ENCODE measurements around the gene TRIO. TPM values are rescaled to one million over a fixed set of nuclear protein-coding genes. Genes with fewer than 3 reads are reported as not detected.

Gene TRIO
- polyA plus RNA-seq, 3 donors = 1.7 to 45.8 (median 2.1) TPM

DNA sequence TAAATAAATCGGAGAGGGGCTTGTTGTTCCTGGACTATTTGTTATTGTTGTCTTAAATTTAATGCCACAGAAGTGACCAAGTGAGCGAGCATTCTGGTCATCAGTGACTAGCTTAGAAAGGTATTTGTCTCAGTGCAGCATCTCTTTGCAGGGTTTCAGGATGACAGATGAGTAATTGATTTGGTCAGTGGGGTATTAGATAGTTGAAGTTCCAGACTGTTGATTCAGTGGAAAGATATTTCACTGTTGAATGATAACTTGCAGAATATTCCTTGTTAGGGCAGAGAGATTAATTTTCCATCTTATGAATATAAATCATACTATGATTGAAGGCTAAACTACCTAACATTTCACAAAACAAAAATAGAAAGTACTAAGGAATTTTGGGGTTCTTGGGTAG, 122.4 kb downstream of the TRIO start:
- Histone ChIP-seq H3K4me3 (replicated peaks in 1 of 3; ENCODE audit: low read depth in 2 of 3, low read length in 3 of 3) (no peak overlapping the region), H3K36me3 (replicated peaks in 1 of 2; ENCODE audit: control insufficient read depth in 1 of 2, insufficient read depth in 2 of 2, low read length in 2 of 2) (no peaks in the 10 kb centered on the region), H3K9me3 (replicated peaks in 1 of 2; ENCODE audit: control insufficient read depth in 1 of 2, insufficient read depth in 1 of 2, low read length in 2 of 2) (no peaks in the 10 kb centered on the region), H4K20me1 (ENCODE audit: insufficient read depth, low read length) (peaks cover 90% of the 10 kb centered on the region), H2AFZ (ENCODE audit: insufficient read depth, low read depth, low read length, poor library complexity, severe bottlenecking) (no peak overlapping the region), H3K79me2 (ENCODE audit: insufficient read depth, low read length) (peaks cover 67% of the 10 kb centered on the region), H3K4me1 (ENCODE audit: control insufficient read depth in 1 of 2, insufficient read depth in 2 of 2, low read length in 2 of 2) (peaks cover 19 to 28% of the 10 kb centered on the region in 2 donors), H3K27me3 (ENCODE audit: control insufficient read depth in 2 of 2, insufficient read depth in 2 of 2, low read length in 2 of 2) (no peaks in the 10 kb centered on the region), H3K27ac (ENCODE audit: low read depth in 1 of 2, low read length in 2 of 2) (no peak overlapping the region), H3K4me2 (replicated peaks; ENCODE audit: extremely low read depth, low read length, poor library complexity, severe bottlenecking) (no peak overlapping the region), H3K9ac (ENCODE audit: insufficient read depth, low read length, poor library complexity, severe bottlenecking) (no peak overlapping the region)
- DNase-seq = no peak
- Mint-ChIP-seq H3K27me3 (ENCODE audit: low read depth in 3 of 3) (peaks cover 1 to 4% (median 2%) of the 10 kb centered on the region in 3 donors), H3K9me3 (no peaks in the 10 kb centered on the region), H3K4me1 (peaks cover 40% of the 10 kb centered on the region), H3K27ac (no peak overlapping the region), H3K4me3 (no peak overlapping the region), H3K36me3 (no peaks in the 10 kb centered on the region)
- intact Hi-C loops (cut with micrococcal nuclease) = no loop called here
- WGBS (ENCODE audit: insufficient coverage) = 95% methylated on average over 2 of the region's 2 CpGs
- TF ChIP-seq, protein P1, sequence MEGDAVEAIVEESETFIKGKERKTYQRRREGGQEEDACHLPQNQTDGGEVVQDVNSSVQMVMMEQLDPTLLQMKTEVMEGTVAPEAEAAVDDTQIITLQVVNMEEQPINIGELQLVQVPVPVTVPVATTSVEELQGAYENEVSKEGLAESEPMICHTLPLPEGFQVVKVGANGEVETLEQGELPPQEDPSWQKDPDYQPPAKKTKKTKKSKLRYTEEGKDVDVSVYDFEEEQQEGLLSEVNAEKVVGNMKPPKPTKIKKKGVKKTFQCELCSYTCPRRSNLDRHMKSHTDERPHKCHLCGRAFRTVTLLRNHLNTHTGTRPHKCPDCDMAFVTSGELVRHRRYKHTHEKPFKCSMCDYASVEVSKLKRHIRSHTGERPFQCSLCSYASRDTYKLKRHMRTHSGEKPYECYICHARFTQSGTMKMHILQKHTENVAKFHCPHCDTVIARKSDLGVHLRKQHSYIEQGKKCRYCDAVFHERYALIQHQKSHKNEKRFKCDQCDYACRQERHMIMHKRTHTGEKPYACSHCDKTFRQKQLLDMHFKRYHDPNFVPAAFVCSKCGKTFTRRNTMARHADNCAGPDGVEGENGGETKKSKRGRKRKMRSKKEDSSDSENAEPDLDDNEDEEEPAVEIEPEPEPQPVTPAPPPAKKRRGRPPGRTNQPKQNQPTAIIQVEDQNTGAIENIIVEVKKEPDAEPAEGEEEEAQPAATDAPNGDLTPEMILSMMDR (IDR thresholded peaks at IDR 0.05) = no peak

- TF ChIP-seq, protein P1 (IDR thresholded peaks at IDR 0.05) = no peak
- peaks cover 88% of the 10 kb centered on the region for H4K20me1 ChIP-seq (ENCODE audit: insufficient read depth, low read length)
- 92% methylated on average over 2 of the region's 4 CpGs for WGBS (ENCODE audit: insufficient coverage)
- peaks cover 3 to 4% of the 10 kb centered on the region in 2 donors for H3K36me3 Mint-ChIP-seq
- H3K9me3 Mint-ChIP-seq = no peaks in the 10 kb centered on the region
- peaks cover 73% of the 10 kb centered on the region for H3K79me2 ChIP-seq (ENCODE audit: insufficient read depth, low read length)
- no peak overlapping the region for H3K4me3 Mint-ChIP-seq
- no peak overlapping the region for H3K27ac Mint-ChIP-seq
- no peak overlapping the region for H3K9ac ChIP-seq (ENCODE audit: insufficient read depth, low read length, poor library complexity, severe bottlenecking)
- H3K27me3 ChIP-seq (ENCODE audit: control insufficient read depth in 2 of 2, insufficient read depth in 2 of 2, low read length in 2 of 2) = no peaks in the 10 kb centered on the region
- H3K36me3 ChIP-seq (replicated peaks in 1 of 2; ENCODE audit: control insufficient read depth in 1 of 2, insufficient read depth in 2 of 2, low read length in 2 of 2) = peaks cover 1 to 5% of the 10 kb centered on the region in 2 donors
- peaks cover 19 to 28% of the 10 kb centered on the region in 2 donors for H3K4me1 ChIP-seq (ENCODE audit: control insufficient read depth in 1 of 2, insufficient read depth in 2 of 2, low read length in 2 of 2)
- no peak overlapping the region for H3K27ac ChIP-seq (ENCODE audit: low read depth in 1 of 2, low read length in 2 of 2)
- no peak for DNase-seq
- peaks cover 35% of the 10 kb centered on the region for H3K4me1 Mint-ChIP-seq
- H3K4me2 ChIP-seq (replicated peaks; ENCODE audit: extremely low read depth, low read length, poor library complexity, severe bottlenecking) = no peak overlapping the region
- peaks cover 1 to 4% (median 2%) of the 10 kb centered on the region in 3 donors for H3K27me3 Mint-ChIP-seq (ENCODE audit: low read depth in 3 of 3)
- no peaks in the 10 kb centered on the region for H3K9me3 ChIP-seq (replicated peaks in 1 of 2; ENCODE audit: control insufficient read depth in 1 of 2, insufficient read depth in 1 of 2, low read length in 2 of 2)
- intact Hi-C loops (cut with micrococcal nuclease) = no loop called here
- H3K4me3 ChIP-seq (replicated peaks in 1 of 3; ENCODE audit: low read depth in 2 of 3, low read length in 3 of 3) = no peak overlapping the region
- H2AFZ ChIP-seq (ENCODE audit: insufficient read depth, low read depth, low read length, poor library complexity, severe bottlenecking) = no peak overlapping the region
Measured at GRCh38 chr5:14266171-14266570, 123.0 kb downstream of the TRIO start.

Measured in CD14-positive monocyte (primary cell).